K562 (cell line): ENCODE data around the gene COPG2. TPM values are rescaled to one million over a fixed set of nuclear protein-coding genes. Genes with fewer than 3 reads are reported as not detected.
"Not testable (repeated sequence)": the region's sequence is repeated elsewhere in the genome, so short reads cannot be mapped to it uniquely, and the experiment has no call there.

Experiments used
- ATAC-seq: fragments of 200-7000 bp; cut with Tn5 transposase; 3 replicates; pipeline ENCODE4 v1.9.1; 2020; ENCODE audit warnings: moderate library complexity
- BruUV-seq: library from RNA; stranded (reverse); fragments of 400-500 nt; replicated peaks from 2 replicates; lab custom pipeline; 2021; lab: Mats Ljungman, UMichigan
- CTCF ChIA-PET: fragments of 300-600 bp; formaldehyde crosslinking; extraction: SDS; loops from one replicate; lab custom pipeline; 2021; ENCODE audit warnings: low intra/inter-chr PET ratio; lab: Yijun Ruan, JAX
- POLR2A ChIA-PET: fragments of 300-600, 350-650 bp; sonication (Branson Sonifier 250); formaldehyde crosslinking; extraction: SDS; loops from one replicate; lab custom pipeline; 2021; ENCODE audit warnings: antibody characterized with exemption, inconsistent platforms; lab: Yijun Ruan, JAX
- DNase-seq, 4 experiments: peaks; one replicate each; pipeline versions ENCODE4 v3.0.0 to v3.0.0-alpha.2; 2011 to 2018; ENCODE audit warnings: low spot score in 3 of 4, mixed read lengths in 3 of 4; ENCODE audit errors: extremely low read depth in 1 of 4
- FAIRE-seq: peaks from 2 replicates; lab custom pipeline; 2011; peaks lifted over from hg19 to GRCh38; lab: Jason Lieb, UNC
- H2AFZ ChIP-seq: 2 replicates; pipeline ENCODE4 v1.6.0; 2011; ENCODE audit warnings: low read depth, low read length, control low read depth, inconsistent platforms
- H3K27ac ChIP-seq: fragments of 200-600 bp; 3 replicates; pipeline ENCODE4 v1.8.0; 2011; ENCODE audit warnings: low read depth, mild to moderate bottlenecking, control low read depth, inconsistent platforms, low read length, moderate library complexity, mixed read lengths; ENCODE audit errors: extremely low read depth
- H3K27me3 ChIP-seq, 2 experiments: fragments of 300-600 bp in 1 of 2; 2 replicates in 1 of 2; 3 replicates in 1 of 2; pipeline versions ENCODE4 v1.6.0 to v1.8.0; 2011; ENCODE audit warnings: inconsistent platforms in 2 of 2, low read length in 2 of 2, mild to moderate bottlenecking in 1 of 2, mixed read lengths in 1 of 2, moderate library complexity in 1 of 2; ENCODE audit not compliant: control insufficient read depth in 2 of 2, insufficient read depth in 2 of 2
- H3K36me3 ChIP-seq: fragments of 300-600 bp; 3 replicates; pipeline ENCODE4 v1.8.0; 2011; ENCODE audit warnings: mild to moderate bottlenecking, low read length, inconsistent platforms; ENCODE audit not compliant: control insufficient read depth, insufficient read depth
- H3K4me1 ChIP-seq, 2 experiments: fragments of 200-600 bp in 1 of 2; replicated peaks in 1 of 2; 2 replicates in 1 of 2; 3 replicates in 1 of 2; pipeline versions ENCODE4 v1.5.1 to v1.8.0; 2011; ENCODE audit warnings: inconsistent platforms in 2 of 2, low read length in 2 of 2, mild to moderate bottlenecking in 1 of 2, mixed read lengths in 1 of 2, moderate library complexity in 1 of 2; ENCODE audit not compliant: control insufficient read depth in 2 of 2, insufficient read depth in 2 of 2
- H3K4me2 ChIP-seq: 2 replicates; pipeline ENCODE4 v1.6.1; 2011; ENCODE audit warnings: low read length, control low read depth, inconsistent platforms, mixed read lengths; ENCODE audit not compliant: insufficient read depth
- H3K4me3 ChIP-seq: fragments of 200-600 bp; sonication (generic), shearing (Covaris generic); 2 replicates; pipeline ENCODE4 v1.5.1; 2016; ENCODE audit warnings: control low read depth, inconsistent platforms
- H3K79me2 ChIP-seq: fragments of 200-600 bp; 3 replicates; pipeline ENCODE4 v1.8.0; 2011; ENCODE audit warnings: low read length, inconsistent platforms; ENCODE audit not compliant: control insufficient read depth, insufficient read depth
- H3K9ac ChIP-seq, 2 experiments: 2 replicates each; pipeline versions ENCODE4 v1.6.0 to v1.6.1; 2011; ENCODE audit warnings: low read depth in 2 of 2, low read length in 2 of 2, control low read depth in 1 of 2, inconsistent platforms in 1 of 2, mild to moderate bottlenecking in 1 of 2, mixed read lengths in 1 of 2; ENCODE audit not compliant: insufficient read depth in 1 of 2
- H3K9me1 ChIP-seq: one replicate; pipeline ENCODE4 v1.6.0; 2011; ENCODE audit warnings: inconsistent platforms, mild to moderate bottlenecking, low read length, moderate library complexity; ENCODE audit not compliant: control insufficient read depth, insufficient read depth
- H3K9me3 ChIP-seq: replicated peaks from 2 replicates; pipeline ENCODE4 v1.5.1; 2011; ENCODE audit warnings: low read depth, low read length, inconsistent platforms; ENCODE audit not compliant: control insufficient read depth, insufficient read depth
- H4K20me1 ChIP-seq: replicated peaks from 2 replicates; pipeline ENCODE4 v1.6.1; 2011; ENCODE audit warnings: low read length, inconsistent platforms, mixed read lengths; ENCODE audit not compliant: control insufficient read depth, insufficient read depth
- BCOR ChIP-seq: fragments of 450-650 bp; IDR thresholded peaks from 2 replicates; pipeline ENCODE4 v1.6.1; 2016
- CBX3 ChIP-seq, 2 experiments: IDR thresholded peaks; 1 replicate in 1 of 2; 2 replicates in 1 of 2; pipeline ENCODE4 v1.6.1; 2012; ENCODE audit warnings: inconsistent platforms in 2 of 2, low read length in 2 of 2, borderline replicate concordance in 1 of 2, control low read depth in 1 of 2
- CBX5 ChIP-seq: IDR thresholded peaks from 2 replicates; pipeline ENCODE4 v1.6.1; 2014; ENCODE audit warnings: low read depth, borderline replicate concordance
- KDM1A ChIP-seq, 2 experiments: fragments of 450-650 bp; IDR thresholded peaks; 2 replicates each; pipeline ENCODE4 v1.6.1; 2016; ENCODE audit warnings: mild to moderate bottlenecking in 2 of 2
- RBM25 ChIP-seq: fragments of 200-400 bp; formaldehyde crosslinking; IDR thresholded peaks from 2 replicates; pipeline ENCODE4 v1.6.1; 2018; ENCODE audit warnings: low read length, low read depth, moderate library complexity; ENCODE audit not compliant: severe bottlenecking
- XRCC3 ChIP-seq: fragments of 450-650 bp; IDR thresholded peaks from 2 replicates; pipeline ENCODE4 v1.6.1; 2017; ENCODE audit warnings: mild to moderate bottlenecking, moderate library complexity
- ZNF124 ChIP-seq: sonication (generic); formaldehyde crosslinking; IDR thresholded peaks from 2 replicates; pipeline ENCODE4 v1.8.1; 2022; ENCODE audit warnings: missing genetic modification reagents
- ZNF146 ChIP-seq: IDR thresholded peaks from one replicate; pipeline ENCODE4 v1.6.1; 2018; ENCODE audit warnings: missing compliant biosample characterization; ENCODE audit not compliant: unreplicated experiment
- ZNF507 ChIP-seq: conservative IDR thresholded peaks from 2 replicates; pipeline ENCODE4 v1.6.1; 2017; ENCODE audit warnings: missing genetic modification characterization, missing compliant biosample characterization
- WGBS: fragments of 100-300 bp; shearing (Covaris generic); methylation state at CpG from one replicate; pipeline ENCODE4 v1.1.6; 2016; ENCODE audit warnings: low coverage, mixed read lengths; ENCODE audit not compliant: insufficient coverage; ENCODE audit errors: missing lambda C conversion rate; 5-methylcytosine and 5-hydroxymethylcytosine counted together
- in situ Hi-C: fragments of 300-500 bp; cut with MboI; formaldehyde crosslinking; loops from 4 replicates; pipeline ENCODE4 v1.15.0; 2018; ENCODE audit warnings: inconsistent platforms, mixed read lengths
- intact Hi-C: fragments of 100-400 bp; cut with micrococcal nuclease; formaldehyde crosslinking; loops from 2 replicates; pipeline ENCODE4 v1.14.2; 2022
- polyA plus RNA-seq, 8 experiments: library from polyadenylated mRNA; depleted of rRNA in 4 of 8; stranded (reverse) in 5 of 8; unstranded in 3 of 8; fragments of >200 nt; fragmentation: Nextera tagmentation in 2 of 8; fragmentation: Illumina TruSeq in 1 of 8; extraction: Ambion mirVana in 2 of 8; extraction: Trizol in 1 of 8; gene quantifications; 2 replicates each; pipeline versions ENCODE4 v1.2.1 to v1.2.3, GENCODE V29; 2011 to 2014; ENCODE audit warnings: inconsistent platforms in 1 of 8, missing spikeins in 1 of 8
- total RNA-seq, 7 experiments: library from RNA; depleted of rRNA in 6 of 7; stranded (reverse); fragments of >200 nt in 6 of 7; fragmentation: Illumina TruSeq in 2 of 7; extraction: Trizol in 2 of 7; gene quantifications; 2 replicates each; pipeline versions ENCODE4 v1.2.1 to v1.2.3, GENCODE V29; 2011 to 2021; ENCODE audit warnings: low replicate concordance in 1 of 7
- TF ChIP-seq, protein P1 (sequence below): fragments of 450-650 bp; IDR thresholded peaks from 2 replicates; pipeline ENCODE4 v1.6.1; 2018; ENCODE audit warnings: mild to moderate bottlenecking, low read depth; ENCODE audit not compliant: partially characterized antibody
- TF ChIP-seq, protein P2 (sequence below): fragments of 450-650 bp; IDR thresholded peaks from 2 replicates; pipeline ENCODE4 v1.6.1; 2014; ENCODE audit warnings: low read depth, mild to moderate bottlenecking, moderate library complexity, borderline replicate concordance

The COPG2 gene
- total and polyA plus RNA-seq, 9 of the 15 experiments (the other 6 are each of a cell fraction or from before 2014, with no cell fraction given) = 6.6 to 104 (median 32.5) TPM

DNA sequence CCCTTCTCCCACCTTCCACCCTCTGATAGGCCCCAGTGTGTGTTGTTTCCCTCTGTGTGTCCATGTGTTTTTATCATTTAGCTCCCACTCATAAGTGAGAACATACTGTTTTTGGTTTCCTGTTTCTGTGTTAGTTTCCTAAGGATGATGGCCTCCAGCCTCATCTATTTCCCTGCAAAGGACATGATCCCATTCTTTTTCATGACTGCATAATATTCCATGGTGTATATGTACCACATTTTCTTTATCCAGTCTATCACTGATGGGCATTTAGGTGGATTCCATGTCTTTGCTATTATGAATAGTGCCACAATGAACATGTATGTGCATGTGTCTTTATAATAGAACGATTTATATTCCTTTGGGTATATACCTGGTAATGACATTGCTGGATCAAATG, 23.8 kb upstream of the COPG2 start:
- in situ Hi-C loops, H2AFZ ChIP-seq, H3K27ac ChIP-seq, H3K9me1 ChIP-seq, H3K4me1 ChIP-seq, H3K9me3 ChIP-seq, ATAC-seq, POLR2A ChIA-PET, H3K79me2 ChIP-seq, FAIRE-seq, BruUV-seq, H3K27me3 ChIP-seq, DNase-seq, CTCF ChIA-PET, H4K20me1 ChIP-seq, H3K36me3 ChIP-seq, H3K4me2 ChIP-seq, H3K9ac ChIP-seq, H3K4me3 ChIP-seq: not testable (repeated sequence)
- intact Hi-C loops = loop anchor here (10.0 kb wide), 1 partner anchor 208 kb away; no protein-coding TSS in a partner anchor
- WGBS = 0% methylated on average over 1 of the region's 1 CpG
- peak; percentile 33 to 66; a peak in 3 of 4 replicates for TF ChIP-seq KDM1A (IDR thresholded peaks at IDR 0.05)
- peak; percentile 80 for TF ChIP-seq BCOR
- peak; percentile 60 for TF ChIP-seq RBM25
- TF ChIP-seq ZNF146 (CRISPR knock-in tag) = peak; percentile 96

DNA sequence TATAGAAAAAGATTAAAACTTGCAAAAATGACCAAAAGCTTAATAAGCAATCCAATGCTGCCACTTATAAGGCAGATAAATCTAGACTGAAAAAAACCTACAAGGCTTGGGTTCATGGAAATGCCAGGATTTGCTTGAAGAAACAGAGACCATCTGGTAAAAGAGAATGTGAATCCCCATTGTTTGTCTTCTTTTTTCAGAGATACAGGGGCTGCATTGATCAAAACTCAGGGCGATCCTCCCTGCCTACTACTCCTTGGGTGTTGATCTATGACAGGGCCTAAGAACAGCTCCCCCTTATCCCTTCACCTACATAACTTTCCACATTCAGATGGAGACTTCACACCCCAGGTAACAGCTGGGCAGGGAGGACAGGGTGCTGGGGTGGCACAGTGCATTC, 21.1 kb upstream of the COPG2 start:
- ChIA-PET CTCF (no interaction called here), POLR2A (interaction anchor here (1.1 kb wide), 1 partner anchor 13 kb away, joined by 4 read pairs; no protein-coding TSS in a partner anchor)
- Histone ChIP-seq H3K4me1 (no peaks in the 10 kb centered on the region), H3K27me3 (no peaks in the 10 kb centered on the region), H3K9ac (no peak overlapping the region), H4K20me1 (no peaks in the 10 kb centered on the region), H3K36me3 (no peaks in the 10 kb centered on the region), H3K4me2 (no peak overlapping the region), H3K27ac (no peak overlapping the region), H2AFZ (no peak overlapping the region), H3K9me1 (no peaks in the 10 kb centered on the region), H3K4me3 (no peak overlapping the region), H3K79me2 (no peaks in the 10 kb centered on the region), H3K9me3 (no peaks in the 10 kb centered on the region)
- ATAC-seq (no peak), FAIRE-seq (no peak), DNase-seq (no peak)
- TF ChIP-seq XRCC3 (0 out of 2 replicates have a peak, but pooled peaks have one; percentile 10), ZNF124 (CRISPR knock-in tag) (no peak), CBX5 (peak; percentile 52; the same call in 1 of the 2 replicates), ZNF507 (tag) (peak; percentile 39; the same call in 1 of the 2 replicates), CBX3 (IDR thresholded peaks at IDR 0.05; ENCODE audit: borderline replicate concordance in 1 of 2, low read length in 2 of 2) (peak in 1 of 2 experiments; percentile 46; a peak in 1 of 3 replicates)
- TF ChIP-seq, protein P1, sequence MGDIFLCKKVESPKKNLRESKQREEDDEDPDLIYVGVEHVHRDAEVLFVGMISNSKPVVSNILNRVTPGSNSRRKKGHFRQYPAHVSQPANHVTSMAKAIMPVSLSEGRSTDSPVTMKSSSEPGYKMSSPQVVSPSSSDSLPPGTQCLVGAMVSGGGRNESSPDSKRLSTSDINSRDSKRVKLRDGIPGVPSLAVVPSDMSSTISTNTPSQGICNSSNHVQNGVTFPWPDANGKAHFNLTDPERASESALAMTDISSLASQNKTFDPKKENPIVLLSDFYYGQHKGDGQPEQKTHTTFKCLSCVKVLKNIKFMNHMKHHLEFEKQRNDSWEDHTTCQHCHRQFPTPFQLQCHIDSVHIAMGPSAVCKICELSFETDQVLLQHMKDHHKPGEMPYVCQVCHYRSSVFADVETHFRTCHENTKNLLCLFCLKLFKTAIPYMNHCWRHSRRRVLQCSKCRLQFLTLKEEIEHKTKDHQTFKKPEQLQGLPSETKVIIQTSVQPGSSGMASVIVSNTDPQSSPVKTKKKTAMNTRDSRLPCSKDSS = peak; percentile 19
- TF ChIP-seq, protein P2, sequence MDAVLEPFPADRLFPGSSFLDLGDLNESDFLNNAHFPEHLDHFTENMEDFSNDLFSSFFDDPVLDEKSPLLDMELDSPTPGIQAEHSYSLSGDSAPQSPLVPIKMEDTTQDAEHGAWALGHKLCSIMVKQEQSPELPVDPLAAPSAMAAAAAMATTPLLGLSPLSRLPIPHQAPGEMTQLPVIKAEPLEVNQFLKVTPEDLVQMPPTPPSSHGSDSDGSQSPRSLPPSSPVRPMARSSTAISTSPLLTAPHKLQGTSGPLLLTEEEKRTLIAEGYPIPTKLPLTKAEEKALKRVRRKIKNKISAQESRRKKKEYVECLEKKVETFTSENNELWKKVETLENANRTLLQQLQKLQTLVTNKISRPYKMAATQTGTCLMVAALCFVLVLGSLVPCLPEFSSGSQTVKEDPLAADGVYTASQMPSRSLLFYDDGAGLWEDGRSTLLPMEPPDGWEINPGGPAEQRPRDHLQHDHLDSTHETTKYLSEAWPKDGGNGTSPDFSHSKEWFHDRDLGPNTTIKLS = no peak
- in situ Hi-C loops = no loop called here
- BruUV-seq = no TSS peak
- intact Hi-C loops = loop anchor here (10.0 kb wide), 1 partner anchor 205 kb away; no protein-coding TSS in a partner anchor
- WGBS = 0% methylated on average over 1 of the region's 1 CpG
